Measurements from ENCODE around the gene SLF2.
A peak's percentile ranks its signal among the peaks of the same experiment; 100 is the strongest.

The SLF2 gene

DNA sequence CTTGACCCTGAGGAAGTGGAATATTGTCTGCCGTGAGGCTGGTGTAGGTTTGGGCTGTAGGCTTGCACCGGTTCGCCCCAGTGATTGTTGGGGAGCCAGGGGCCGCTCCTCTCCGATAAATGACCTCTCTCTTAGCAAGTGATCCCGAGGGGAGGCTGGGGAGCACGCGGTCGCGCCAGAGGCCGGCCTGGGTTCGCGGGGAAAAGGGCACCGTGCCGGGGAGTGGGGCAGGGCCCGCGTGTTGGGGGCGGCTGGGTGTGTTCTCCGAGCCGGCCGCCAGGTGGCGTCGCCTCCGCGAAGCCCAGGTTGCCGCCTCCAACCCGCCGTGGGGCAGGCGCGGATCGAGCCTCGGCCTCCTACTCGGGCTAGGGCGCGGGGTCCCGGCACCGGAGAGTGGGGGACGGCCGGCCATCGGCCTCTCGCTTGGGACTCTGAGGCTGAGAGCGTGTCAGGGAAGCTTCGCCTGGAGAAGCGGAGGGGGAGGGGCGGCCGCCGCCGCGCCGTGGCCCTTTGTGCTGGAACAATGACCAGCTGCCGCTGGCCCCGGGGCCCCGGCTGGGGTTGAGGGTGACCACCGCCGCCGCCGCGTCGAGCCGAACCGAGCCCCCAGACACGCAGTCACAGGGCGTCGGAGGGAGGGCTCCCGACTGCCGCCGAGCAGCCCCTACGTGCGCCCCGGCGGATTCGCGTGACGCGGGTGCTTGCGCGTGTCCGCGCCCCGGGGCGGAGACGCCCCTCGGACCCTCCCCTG is 86.4 kb downstream of the SLF2 start:
- TF ChIP-seq TAF1 (IDR thresholded peaks at IDR 0.05; ENCODE audit: low read depth) (peak; percentile 65; the same call in 1 of the 2 replicates), CREB1 (IDR thresholded peaks at IDR 0.05; ENCODE audit: low read depth) (peak; percentile 45), CEBPB (IDR thresholded peaks at IDR 0.05) (no peak), RAD21 (IDR thresholded peaks at IDR 0.05; ENCODE audit: low read depth) (peak; percentile 44; the same call in 1 of the 2 replicates), FOXM1 (IDR thresholded peaks at IDR 0.05; ENCODE audit: borderline replicate concordance, low read depth) (no peak), TCF12 (IDR thresholded peaks at IDR 0.05; ENCODE audit: low read depth) (peak; percentile 75; the same call in 1 of the 2 replicates), ZBTB7A (IDR thresholded peaks at IDR 0.05; ENCODE audit: low read depth) (0 out of 2 replicates have a peak, but pooled peaks have one; percentile 8), NFIC (IDR thresholded peaks at IDR 0.05) (no peak), TEAD4 (IDR thresholded peaks at IDR 0.05) (0 out of 2 replicates have a peak, but pooled peaks have one; percentile 19), EP300 (IDR thresholded peaks at IDR 0.05; ENCODE audit: borderline replicate concordance) (peak; percentile 44; the same call in 1 of the 2 replicates), YY1 (IDR thresholded peaks at IDR 0.05; ENCODE audit: low read depth) (peak; percentile 51; the same call in 1 of the 2 replicates), EGR1 (IDR thresholded peaks at IDR 0.05) (no peak)
- TF ChIP-seq, protein P1, sequence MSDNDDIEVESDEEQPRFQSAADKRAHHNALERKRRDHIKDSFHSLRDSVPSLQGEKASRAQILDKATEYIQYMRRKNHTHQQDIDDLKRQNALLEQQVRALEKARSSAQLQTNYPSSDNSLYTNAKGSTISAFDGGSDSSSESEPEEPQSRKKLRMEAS (IDR thresholded peaks at IDR 0.05), result peak; percentile 54
- TF ChIP-seq, protein P2, sequence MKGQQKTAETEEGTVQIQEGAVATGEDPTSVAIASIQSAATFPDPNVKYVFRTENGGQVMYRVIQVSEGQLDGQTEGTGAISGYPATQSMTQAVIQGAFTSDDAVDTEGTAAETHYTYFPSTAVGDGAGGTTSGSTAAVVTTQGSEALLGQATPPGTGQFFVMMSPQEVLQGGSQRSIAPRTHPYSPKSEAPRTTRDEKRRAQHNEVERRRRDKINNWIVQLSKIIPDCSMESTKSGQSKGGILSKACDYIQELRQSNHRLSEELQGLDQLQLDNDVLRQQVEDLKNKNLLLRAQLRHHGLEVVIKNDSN (IDR thresholded peaks at IDR 0.05), result peak; percentile 8; the same call in 1 of the 2 replicates
- TF ChIP-seq, protein P3, sequence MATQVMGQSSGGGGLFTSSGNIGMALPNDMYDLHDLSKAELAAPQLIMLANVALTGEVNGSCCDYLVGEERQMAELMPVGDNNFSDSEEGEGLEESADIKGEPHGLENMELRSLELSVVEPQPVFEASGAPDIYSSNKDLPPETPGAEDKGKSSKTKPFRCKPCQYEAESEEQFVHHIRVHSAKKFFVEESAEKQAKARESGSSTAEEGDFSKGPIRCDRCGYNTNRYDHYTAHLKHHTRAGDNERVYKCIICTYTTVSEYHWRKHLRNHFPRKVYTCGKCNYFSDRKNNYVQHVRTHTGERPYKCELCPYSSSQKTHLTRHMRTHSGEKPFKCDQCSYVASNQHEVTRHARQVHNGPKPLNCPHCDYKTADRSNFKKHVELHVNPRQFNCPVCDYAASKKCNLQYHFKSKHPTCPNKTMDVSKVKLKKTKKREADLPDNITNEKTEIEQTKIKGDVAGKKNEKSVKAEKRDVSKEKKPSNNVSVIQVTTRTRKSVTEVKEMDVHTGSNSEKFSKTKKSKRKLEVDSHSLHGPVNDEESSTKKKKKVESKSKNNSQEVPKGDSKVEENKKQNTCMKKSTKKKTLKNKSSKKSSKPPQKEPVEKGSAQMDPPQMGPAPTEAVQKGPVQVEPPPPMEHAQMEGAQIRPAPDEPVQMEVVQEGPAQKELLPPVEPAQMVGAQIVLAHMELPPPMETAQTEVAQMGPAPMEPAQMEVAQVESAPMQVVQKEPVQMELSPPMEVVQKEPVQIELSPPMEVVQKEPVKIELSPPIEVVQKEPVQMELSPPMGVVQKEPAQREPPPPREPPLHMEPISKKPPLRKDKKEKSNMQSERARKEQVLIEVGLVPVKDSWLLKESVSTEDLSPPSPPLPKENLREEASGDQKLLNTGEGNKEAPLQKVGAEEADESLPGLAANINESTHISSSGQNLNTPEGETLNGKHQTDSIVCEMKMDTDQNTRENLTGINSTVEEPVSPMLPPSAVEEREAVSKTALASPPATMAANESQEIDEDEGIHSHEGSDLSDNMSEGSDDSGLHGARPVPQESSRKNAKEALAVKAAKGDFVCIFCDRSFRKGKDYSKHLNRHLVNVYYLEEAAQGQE (IDR thresholded peaks at IDR 0.05; ENCODE audit: low read depth), result no peak; the same call in 1 of the 2 replicates

DNA sequence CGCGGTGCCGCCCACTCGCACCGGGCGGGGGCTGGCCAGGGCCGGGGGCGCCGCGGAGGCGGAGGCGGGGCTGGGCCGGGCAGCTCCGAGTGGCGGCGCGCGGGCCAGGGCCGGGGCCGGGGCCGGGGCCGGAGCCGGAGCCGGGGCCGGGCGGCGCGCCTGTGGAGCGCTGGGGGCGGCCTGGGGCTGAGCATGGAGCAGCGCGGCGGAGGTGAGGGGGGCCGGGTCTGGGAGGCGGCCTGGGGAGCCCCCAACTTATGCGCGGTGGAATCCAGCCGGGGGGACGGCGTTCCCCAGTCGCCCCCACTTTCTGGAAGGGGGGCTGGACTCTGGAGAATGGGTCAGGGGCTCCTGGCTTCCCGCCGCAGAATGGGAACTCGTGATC is 87.0 kb downstream of the SLF2 start, which contains the start of gene LZTS2:
Gene LZTS2, plus strand, starts transcription at position 67 of the 385 bp plus-strand sequence. CDS start 2,731 bp downstream, outside the sequence.
- TF ChIP-seq RAD21 (IDR thresholded peaks at IDR 0.05; ENCODE audit: low read depth), result no peak
- peak; percentile 72 for TF ChIP-seq EGR1 (IDR thresholded peaks at IDR 0.05)

DNA sequence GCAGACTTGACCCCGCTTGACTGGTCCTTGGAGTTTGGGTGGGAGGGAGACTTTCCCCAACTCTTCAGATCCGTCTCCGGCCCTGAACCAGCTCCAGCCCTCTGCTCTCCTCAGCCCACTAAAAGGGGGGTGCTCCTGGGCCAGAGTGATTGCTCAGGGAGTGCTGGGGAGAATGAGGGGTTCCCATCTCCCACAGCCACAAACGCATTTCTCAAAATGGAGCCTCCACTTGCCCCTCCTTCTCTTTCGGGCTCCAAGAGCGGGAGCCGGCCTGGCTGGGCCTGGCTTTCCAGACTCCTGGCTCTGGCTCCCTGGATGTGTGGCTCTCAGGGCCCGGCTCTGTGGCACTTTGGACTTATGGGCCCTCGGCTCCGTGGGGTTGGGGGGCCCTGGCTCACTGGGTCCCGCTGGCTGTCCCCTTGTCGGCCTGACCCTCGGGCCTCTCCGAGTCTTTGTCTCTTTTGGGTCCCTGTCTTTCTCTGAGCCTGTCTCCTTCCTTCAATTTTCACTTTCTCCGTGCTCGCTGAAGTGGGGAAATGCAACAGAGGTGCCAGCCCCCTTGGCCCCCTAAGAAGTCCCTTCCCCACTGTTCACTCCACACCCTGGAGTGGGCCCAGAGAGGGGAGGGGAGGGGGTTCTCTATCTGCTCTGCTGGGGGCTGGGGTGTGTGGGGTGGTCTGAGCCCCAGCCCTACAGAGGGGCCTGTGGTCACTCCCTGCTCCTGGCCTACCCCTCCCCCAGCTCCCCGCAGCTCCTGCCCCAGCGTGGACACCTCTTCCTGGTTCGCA is 87.6 kb downstream of the SLF2 start:
- TF ChIP-seq, protein P2 (IDR thresholded peaks at IDR 0.05), result no peak
- TF ChIP-seq FOXM1 (IDR thresholded peaks at IDR 0.05; ENCODE audit: borderline replicate concordance, low read depth) (no peak), CREB1 (IDR thresholded peaks at IDR 0.05; ENCODE audit: low read depth) (no peak), TEAD4 (IDR thresholded peaks at IDR 0.05) (no peak), YY1 (IDR thresholded peaks at IDR 0.05; ENCODE audit: low read depth) (no peak), NFIC (IDR thresholded peaks at IDR 0.05) (no peak), RAD21 (IDR thresholded peaks at IDR 0.05; ENCODE audit: low read depth) (no peak), EP300 (IDR thresholded peaks at IDR 0.05; ENCODE audit: borderline replicate concordance) (no peak), TCF12 (IDR thresholded peaks at IDR 0.05; ENCODE audit: low read depth) (no peak), ZBTB7A (IDR thresholded peaks at IDR 0.05; ENCODE audit: low read depth) (no peak; the same call in 1 of the 2 replicates), CEBPB (IDR thresholded peaks at IDR 0.05) (no peak), EGR1 (IDR thresholded peaks at IDR 0.05) (no peak), TAF1 (IDR thresholded peaks at IDR 0.05; ENCODE audit: low read depth) (no peak)
- TF ChIP-seq, protein P3 (IDR thresholded peaks at IDR 0.05; ENCODE audit: low read depth), result no peak
- TF ChIP-seq, protein P1 (IDR thresholded peaks at IDR 0.05), result no peak

DNA sequence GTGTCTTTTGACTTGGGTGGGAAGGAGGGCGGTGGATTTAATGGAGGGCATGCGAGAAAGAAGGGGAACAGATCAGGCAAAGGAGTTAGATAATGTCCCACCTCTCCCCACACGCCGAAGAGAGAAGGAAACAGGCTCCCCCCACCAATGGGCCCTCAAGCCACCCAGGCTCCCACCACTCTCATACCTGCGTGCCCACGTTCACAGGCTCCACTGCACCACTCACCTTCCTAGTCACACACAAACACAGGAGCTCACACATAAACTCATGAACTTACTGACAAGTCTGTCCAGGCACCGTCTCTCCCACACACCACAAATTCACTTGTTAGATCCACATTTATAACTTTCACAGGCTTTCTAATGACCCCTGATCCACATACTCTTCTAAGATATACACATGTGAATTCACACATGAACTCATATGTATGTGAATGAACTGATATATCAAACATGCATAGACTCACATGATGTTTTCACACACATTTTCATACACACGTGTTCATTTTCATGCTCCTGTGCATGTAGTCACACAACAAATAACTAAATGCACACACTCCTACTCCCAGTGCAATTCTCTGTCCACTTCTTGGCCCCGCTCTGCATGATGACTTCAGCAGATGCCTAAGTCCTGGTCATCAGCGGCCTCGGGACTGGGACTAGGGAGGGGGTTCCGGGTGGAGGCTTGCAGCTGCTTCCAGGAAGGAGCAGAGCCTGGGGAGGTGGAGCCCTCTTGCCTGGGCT is 88.3 kb downstream of the SLF2 start:
- TF ChIP-seq TAF1 (IDR thresholded peaks at IDR 0.05; ENCODE audit: low read depth) (no peak), NFIC (IDR thresholded peaks at IDR 0.05) (no peak)
- TF ChIP-seq, protein P1 (IDR thresholded peaks at IDR 0.05), result no peak
- TF ChIP-seq, protein P3 (IDR thresholded peaks at IDR 0.05; ENCODE audit: low read depth), result no peak
- TF ChIP-seq, protein P2 (IDR thresholded peaks at IDR 0.05), result no peak
